Trophoblast cell (in vitro differentiated cells and primary cell): ENCODE measurements around the gene UGT1A1.
"Not testable (repeated sequence)": the region's sequence is repeated elsewhere in the genome, so short reads cannot be mapped to it uniquely, and the experiment has no call there.

Experiments
- DNase-seq, 2 donors: peaks; one replicate each; pipeline ENCODE4 v3.0.0-alpha.2; 2016
- H2AFZ ChIP-seq: 2 replicates; pipeline ENCODE4 v1.6.1; 2013; ENCODE audit warnings: low read length, moderate library complexity, mild to moderate bottlenecking; ENCODE audit not compliant: insufficient read depth, poor library complexity
- H2AK5ac ChIP-seq: 2 replicates; pipeline ENCODE4 v1.6.1; 2013; ENCODE audit warnings: mild to moderate bottlenecking, low read length
- H2BK120ac ChIP-seq: 2 replicates; pipeline ENCODE4 v1.6.1; 2013; ENCODE audit warnings: low read length, mild to moderate bottlenecking, moderate library complexity; ENCODE audit not compliant: insufficient read depth, poor library complexity
- H2BK12ac ChIP-seq: 2 replicates; pipeline ENCODE4 v1.6.1; 2013; ENCODE audit warnings: mild to moderate bottlenecking, low read length, moderate library complexity
- H2BK5ac ChIP-seq: 2 replicates; pipeline ENCODE4 v1.6.1; 2013; ENCODE audit warnings: low read length, low read depth, moderate library complexity, mild to moderate bottlenecking; ENCODE audit not compliant: poor library complexity
- H3K14ac ChIP-seq: 2 replicates; pipeline ENCODE4 v1.6.1; 2013; ENCODE audit warnings: mild to moderate bottlenecking, low read length
- H3K18ac ChIP-seq: 2 replicates; pipeline ENCODE4 v1.6.1; 2013; ENCODE audit warnings: mild to moderate bottlenecking, low read length
- H3K23ac ChIP-seq: 2 replicates; pipeline ENCODE4 v1.6.1; 2013; ENCODE audit warnings: low read length
- H3K27ac ChIP-seq: 2 replicates; pipeline ENCODE4 v1.5.1; 2013; ENCODE audit warnings: low read depth, mild to moderate bottlenecking, inconsistent platforms, low read length, moderate library complexity
- H3K27me3 ChIP-seq: 2 replicates; pipeline ENCODE4 v1.6.1; 2013; ENCODE audit warnings: inconsistent platforms, mild to moderate bottlenecking, low read length, moderate library complexity; ENCODE audit not compliant: insufficient read depth
- H3K36me3 ChIP-seq, 2 experiments: 1 replicate in 1 of 2; 2 replicates in 1 of 2; pipeline ENCODE4 v1.6.1; 2013; ENCODE audit warnings: low read length in 2 of 2, mild to moderate bottlenecking in 2 of 2, moderate library complexity in 1 of 2; ENCODE audit not compliant: insufficient read depth in 2 of 2, control insufficient read depth in 1 of 2
- H3K4ac ChIP-seq: 2 replicates; pipeline ENCODE4 v1.6.1; 2013; ENCODE audit warnings: low read depth, mild to moderate bottlenecking, low read length, moderate library complexity
- H3K4me1 ChIP-seq, 2 experiments: 1 replicate in 1 of 2; 2 replicates in 1 of 2; pipeline ENCODE4 v1.6.1; 2013; ENCODE audit warnings: low read length in 2 of 2, mild to moderate bottlenecking in 2 of 2, moderate library complexity in 1 of 2; ENCODE audit not compliant: insufficient read depth in 2 of 2, control insufficient read depth in 1 of 2
- H3K4me2 ChIP-seq: 2 replicates; pipeline ENCODE4 v1.6.1; 2013; ENCODE audit warnings: inconsistent platforms, mild to moderate bottlenecking, low read length, moderate library complexity
- H3K4me3 ChIP-seq: 2 replicates; pipeline ENCODE4 v1.5.1; 2013; ENCODE audit warnings: mild to moderate bottlenecking, low read depth, low read length, inconsistent platforms
- H3K79me1 ChIP-seq: one replicate; pipeline ENCODE4 v1.6.1; 2013; ENCODE audit warnings: low read length
- H3K79me2 ChIP-seq: 2 replicates; pipeline ENCODE4 v1.6.1; 2013; ENCODE audit warnings: low read length, mild to moderate bottlenecking; ENCODE audit not compliant: control insufficient read depth, insufficient read depth, poor library complexity
- H3K9ac ChIP-seq: 2 replicates; pipeline ENCODE4 v1.6.1; 2013; ENCODE audit warnings: mild to moderate bottlenecking, low read length
- H3K9me3 ChIP-seq: 2 replicates; pipeline ENCODE4 v1.6.1; 2013; ENCODE audit warnings: low read depth, mild to moderate bottlenecking, control low read depth, inconsistent platforms, low read length; ENCODE audit not compliant: insufficient read depth
- H4K12ac ChIP-seq: 2 replicates; pipeline ENCODE4 v1.6.1; 2013; ENCODE audit warnings: low read depth, mild to moderate bottlenecking, low read length, moderate library complexity
- H4K8ac ChIP-seq: 2 replicates; pipeline ENCODE4 v1.6.1; 2013; ENCODE audit warnings: low read depth, mild to moderate bottlenecking, low read length, moderate library complexity
- H4K91ac ChIP-seq: one replicate; pipeline ENCODE4 v1.6.1; 2013; ENCODE audit warnings: low read depth, mild to moderate bottlenecking, low read length, moderate library complexity
- WGBS: extraction: QIAGEN DNeasy Blood & Tissue Kit; methylation state at CpG from one replicate; pipeline ENCODE4 v1.1.7; 2013; ENCODE audit warnings: missing lambda C conversion rate; ENCODE audit not compliant: insufficient read length, insufficient coverage; ENCODE audit errors: extremely low coverage; 5-methylcytosine and 5-hydroxymethylcytosine counted together

The UGT1A1 gene

GRCh38 chr2:233740870-233741269 lies 19.2 kb upstream of the UGT1A1 start:
- no peak overlapping the region for H3K27ac ChIP-seq
- H2AK5ac ChIP-seq, result no peak overlapping the region
- H3K14ac ChIP-seq, result no peak overlapping the region
- H2BK120ac ChIP-seq, result no peak overlapping the region
- H3K18ac ChIP-seq, result no peak overlapping the region
- no peak overlapping the region for H2BK5ac ChIP-seq
- no peak overlapping the region for H3K4me3 ChIP-seq
- no peaks in the 10 kb centered on the region for H3K79me1 ChIP-seq
- no peak for DNase-seq
- no peaks in the 10 kb centered on the region for H3K79me2 ChIP-seq
- no peak overlapping the region for H4K8ac ChIP-seq
- H2AFZ ChIP-seq, result no peak overlapping the region
- H3K4me1 ChIP-seq, result no peaks in the 10 kb centered on the region
- no peak overlapping the region for H3K4me2 ChIP-seq
- no peak overlapping the region for H3K9ac ChIP-seq
- H3K4ac ChIP-seq, result no peak overlapping the region
- no peak overlapping the region for H4K12ac ChIP-seq
- H3K9me3 ChIP-seq, result peaks cover 13% of the 10 kb centered on the region
- H2BK12ac ChIP-seq, result no peak overlapping the region
- no peak overlapping the region for H4K91ac ChIP-seq
- no CpG with 5 or more reads among the region's 2 CpGs for WGBS
- H3K23ac ChIP-seq, result no peak overlapping the region
- H3K36me3 ChIP-seq, result no peaks in the 10 kb centered on the region
- H3K27me3 ChIP-seq, result no peaks in the 10 kb centered on the region

DNA sequence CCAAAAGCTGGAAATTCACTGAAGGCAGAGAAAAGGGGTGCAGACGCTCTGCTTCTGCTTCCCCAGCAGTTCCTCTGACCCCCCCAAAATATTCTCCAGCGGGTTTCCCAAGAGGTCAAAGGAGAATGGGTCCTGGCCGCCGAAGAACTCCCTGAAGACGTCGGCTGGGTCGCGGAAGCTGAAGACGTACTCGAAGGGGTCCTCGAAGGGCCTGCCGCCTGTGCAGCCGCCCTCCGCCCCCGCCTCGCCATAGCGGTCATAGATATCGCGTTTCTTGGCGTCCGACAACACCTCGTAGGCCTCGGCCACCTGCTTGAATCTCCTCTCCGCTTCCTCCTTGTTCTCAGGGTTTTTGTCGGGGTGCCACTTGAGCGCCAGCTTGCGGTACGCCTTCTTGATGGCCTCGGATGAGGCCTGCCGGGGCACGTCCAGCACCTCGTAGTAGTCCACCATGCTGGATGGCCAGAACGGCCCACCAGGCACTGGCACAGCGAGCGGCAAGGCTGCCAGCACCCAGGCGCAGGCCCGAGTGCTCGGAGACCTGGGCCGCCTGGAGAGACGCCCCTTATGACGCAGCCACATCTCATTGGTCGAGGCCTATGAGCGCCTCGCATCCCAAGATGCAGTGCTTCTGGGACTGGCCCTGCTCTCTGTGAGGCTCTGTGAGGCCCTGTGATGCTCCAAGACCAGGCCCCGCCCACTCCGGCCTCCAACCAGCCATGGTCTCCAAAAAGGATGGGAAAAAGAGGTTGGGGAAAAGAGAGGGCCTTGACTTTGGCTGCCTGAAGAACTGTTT lies 16.4 kb upstream of the UGT1A1 start:
- no peak overlapping the region for H3K4ac ChIP-seq
- H3K9ac ChIP-seq, result no peak overlapping the region
- no peak overlapping the region for H4K91ac ChIP-seq
- H3K18ac ChIP-seq, result no peak overlapping the region
- no peak overlapping the region for H2BK120ac ChIP-seq
- no peak overlapping the region for H2BK12ac ChIP-seq
- H2BK5ac ChIP-seq, result no peak overlapping the region
- H3K14ac ChIP-seq, result no peak overlapping the region
- H3K23ac ChIP-seq, result no peak overlapping the region
- H3K4me1 ChIP-seq, result no peaks in the 10 kb centered on the region
- no peaks in the 10 kb centered on the region for H3K27me3 ChIP-seq
- H3K79me2 ChIP-seq, result no peaks in the 10 kb centered on the region
- H3K4me3 ChIP-seq, result no peak overlapping the region
- H4K8ac ChIP-seq, result no peak overlapping the region
- H3K36me3 ChIP-seq, result no peaks in the 10 kb centered on the region
- DNase-seq, result no peak
- no peak overlapping the region for H2AFZ ChIP-seq
- H2AK5ac ChIP-seq, result no peak overlapping the region
- no peak overlapping the region for H3K4me2 ChIP-seq
- no peaks in the 10 kb centered on the region for H3K79me1 ChIP-seq
- no peak overlapping the region for H3K27ac ChIP-seq
- H4K12ac ChIP-seq, result no peak overlapping the region
- peaks cover 9% of the 10 kb centered on the region for H3K9me3 ChIP-seq
- no CpG with 5 or more reads among the region's 46 CpGs for WGBS

GRCh38 chr2:233745073-233745755 lies 14.9 kb upstream of the UGT1A1 start:
- no peak overlapping the region for H3K23ac ChIP-seq
- H3K18ac ChIP-seq, result no peak overlapping the region
- no peak overlapping the region for H3K4ac ChIP-seq
- no peak overlapping the region for H3K4me2 ChIP-seq
- no peak overlapping the region for H4K8ac ChIP-seq
- no peak overlapping the region for H2BK12ac ChIP-seq
- peaks cover 10% of the 10 kb centered on the region for H3K9me3 ChIP-seq
- no peak overlapping the region for H4K12ac ChIP-seq
- H3K79me1 ChIP-seq, result no peaks in the 10 kb centered on the region
- H2AK5ac ChIP-seq, result no peak overlapping the region
- H3K9ac ChIP-seq, result no peak overlapping the region
- H3K4me3 ChIP-seq, result no peak overlapping the region
- no peak overlapping the region for H3K27ac ChIP-seq
- no CpG with 5 or more reads among the region's 5 CpGs for WGBS
- no peak overlapping the region for H4K91ac ChIP-seq
- no peaks in the 10 kb centered on the region for H3K27me3 ChIP-seq
- H2AFZ ChIP-seq, result no peak overlapping the region
- H2BK120ac ChIP-seq, result no peak overlapping the region
- no peaks in the 10 kb centered on the region for H3K4me1 ChIP-seq
- no peaks in the 10 kb centered on the region for H3K36me3 ChIP-seq
- no peak overlapping the region for H3K14ac ChIP-seq
- H3K79me2 ChIP-seq, result no peaks in the 10 kb centered on the region
- DNase-seq, result no peak
- H2BK5ac ChIP-seq, result no peak overlapping the region

- not testable (repeated sequence) for H3K9ac ChIP-seq, H3K36me3 ChIP-seq, H3K27ac ChIP-seq, H2BK120ac ChIP-seq, H3K79me2 ChIP-seq, H3K23ac ChIP-seq, H3K4ac ChIP-seq, H2BK5ac ChIP-seq, H3K27me3 ChIP-seq, H3K4me1 ChIP-seq, H4K12ac ChIP-seq, H3K4me3 ChIP-seq, H3K18ac ChIP-seq, H2AK5ac ChIP-seq, H2BK12ac ChIP-seq, H3K4me2 ChIP-seq, H4K91ac ChIP-seq, H4K8ac ChIP-seq, H2AFZ ChIP-seq, H3K79me1 ChIP-seq, H3K14ac ChIP-seq, DNase-seq
- peaks cover 14% of the 10 kb centered on the region for H3K9me3 ChIP-seq
- WGBS, result no CpG with 5 or more reads among the region's 2 CpGs
These were observed 14.2 kb upstream of the UGT1A1 start for GRCh38 chr2:233745838-233746237.
